HG02642 (cell line): Measurements from ENCODE around the gene IPO13.

Experiments
- ATAC-seq: cut with Tn5 transposase; IDR thresholded peaks from one replicate; pipeline ENCODE4 v1.9.1; 2021; ENCODE audit warnings: mild to moderate bottlenecking; ENCODE audit not compliant: unreplicated experiment, poor library complexity

Gene IPO13

GRCh38 chr1:43982808-43983207, 36.1 kb downstream of the IPO13 start:
- ATAC-seq: no peak

- no peak for ATAC-seq
Observed at GRCh38 chr1:43983253-43983899, 36.6 kb downstream of the IPO13 start.

- ATAC-seq: no peak
Observed at GRCh38 chr1:43984855-43985254, 38.1 kb downstream of the IPO13 start.

GRCh38 chr1:43985984-43986595, 39.3 kb downstream of the IPO13 start:
- ATAC-seq: no peak

GRCh38 chr1:43986712-43987111, 40.0 kb downstream of the IPO13 start:
- ATAC-seq: no peak

GRCh38 chr1:43987159-43987902, 40.6 kb downstream of the IPO13 start:
- ATAC-seq: no peak

- ATAC-seq: no peak
Observed at GRCh38 chr1:43990271-43991199, 43.8 kb downstream of the IPO13 start.

GRCh38 chr1:43991200-43991475, 44.4 kb downstream of the IPO13 start:
- ATAC-seq: peak; percentile 6

GRCh38 chr1:43991476-43992231, 44.9 kb downstream of the IPO13 start, which contains the start of gene CCDC24:
Gene CCDC24 (plus strand): TSS chr1:43991599. CDS start chr1:43991879, 280 bp downstream.
- ATAC-seq: peak; percentile 78

GRCh38 chr1:43992232-43992995, 45.7 kb downstream of the IPO13 start:
- no peak for ATAC-seq

GRCh38 chr1:43993206-43993914, 46.6 kb downstream of the IPO13 start:
- ATAC-seq: no peak

GRCh38 chr1:43994071-43994470, 47.3 kb downstream of the IPO13 start:
- no peak for ATAC-seq

GRCh38 chr1:43994794-43995790, 48.3 kb downstream of the IPO13 start:
- no peak for ATAC-seq

- no peak for ATAC-seq
Observed at GRCh38 chr1:43995984-43996732, 49.4 kb downstream of the IPO13 start.

- ATAC-seq: no peak
Observed at GRCh38 chr1:43996733-43997115, 50.0 kb downstream of the IPO13 start.

GRCh38 chr1:43997295-43997999, 50.7 kb downstream of the IPO13 start:
- ATAC-seq: no peak
